AG09309 (cell line): ENCODE measurements around the gene FLNC.

ENCODE experiments used
- DNase-seq: peaks from one replicate; pipeline ENCODE4 v3.0.0-alpha.2; 2010; ENCODE audit warnings: low read depth
- H3K4me3 ChIP-seq: 2 replicates; pipeline ENCODE4 v1.5.1; 2011; ENCODE audit warnings: mild to moderate bottlenecking, low read depth, low read length, moderate library complexity; ENCODE audit not compliant: control insufficient read depth
- TF ChIP-seq, protein P1 (sequence below): IDR thresholded peaks from 2 replicates; pipeline ENCODE4 v1.5.1; 2011; ENCODE audit warnings: mild to moderate bottlenecking, low read depth, low read length, inconsistent platforms; ENCODE audit not compliant: insufficient read depth, control insufficient read depth; ENCODE audit errors: missing control alignments

The FLNC gene

DNA sequence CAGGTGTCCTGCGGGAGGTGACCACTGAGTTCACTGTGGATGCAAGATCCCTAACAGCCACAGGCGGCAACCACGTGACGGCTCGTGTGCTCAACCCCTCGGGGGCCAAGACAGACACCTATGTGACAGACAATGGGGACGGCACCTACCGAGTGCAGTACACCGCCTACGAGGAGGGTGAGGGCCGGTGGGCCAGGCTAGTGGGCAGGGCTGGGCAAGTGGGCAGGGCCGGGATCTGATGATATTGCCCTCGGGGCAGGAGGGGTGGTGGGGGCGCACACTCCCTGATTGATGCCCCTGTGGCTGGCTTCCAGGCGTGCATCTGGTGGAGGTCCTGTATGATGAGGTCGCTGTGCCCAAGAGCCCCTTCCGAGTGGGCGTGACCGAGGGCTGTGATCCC lies 15.8 kb downstream of the FLNC start:
- no peak for DNase-seq
- TF ChIP-seq, protein P1, sequence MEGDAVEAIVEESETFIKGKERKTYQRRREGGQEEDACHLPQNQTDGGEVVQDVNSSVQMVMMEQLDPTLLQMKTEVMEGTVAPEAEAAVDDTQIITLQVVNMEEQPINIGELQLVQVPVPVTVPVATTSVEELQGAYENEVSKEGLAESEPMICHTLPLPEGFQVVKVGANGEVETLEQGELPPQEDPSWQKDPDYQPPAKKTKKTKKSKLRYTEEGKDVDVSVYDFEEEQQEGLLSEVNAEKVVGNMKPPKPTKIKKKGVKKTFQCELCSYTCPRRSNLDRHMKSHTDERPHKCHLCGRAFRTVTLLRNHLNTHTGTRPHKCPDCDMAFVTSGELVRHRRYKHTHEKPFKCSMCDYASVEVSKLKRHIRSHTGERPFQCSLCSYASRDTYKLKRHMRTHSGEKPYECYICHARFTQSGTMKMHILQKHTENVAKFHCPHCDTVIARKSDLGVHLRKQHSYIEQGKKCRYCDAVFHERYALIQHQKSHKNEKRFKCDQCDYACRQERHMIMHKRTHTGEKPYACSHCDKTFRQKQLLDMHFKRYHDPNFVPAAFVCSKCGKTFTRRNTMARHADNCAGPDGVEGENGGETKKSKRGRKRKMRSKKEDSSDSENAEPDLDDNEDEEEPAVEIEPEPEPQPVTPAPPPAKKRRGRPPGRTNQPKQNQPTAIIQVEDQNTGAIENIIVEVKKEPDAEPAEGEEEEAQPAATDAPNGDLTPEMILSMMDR, result no peak
- H3K4me3 ChIP-seq, result no peak overlapping the region

DNA sequence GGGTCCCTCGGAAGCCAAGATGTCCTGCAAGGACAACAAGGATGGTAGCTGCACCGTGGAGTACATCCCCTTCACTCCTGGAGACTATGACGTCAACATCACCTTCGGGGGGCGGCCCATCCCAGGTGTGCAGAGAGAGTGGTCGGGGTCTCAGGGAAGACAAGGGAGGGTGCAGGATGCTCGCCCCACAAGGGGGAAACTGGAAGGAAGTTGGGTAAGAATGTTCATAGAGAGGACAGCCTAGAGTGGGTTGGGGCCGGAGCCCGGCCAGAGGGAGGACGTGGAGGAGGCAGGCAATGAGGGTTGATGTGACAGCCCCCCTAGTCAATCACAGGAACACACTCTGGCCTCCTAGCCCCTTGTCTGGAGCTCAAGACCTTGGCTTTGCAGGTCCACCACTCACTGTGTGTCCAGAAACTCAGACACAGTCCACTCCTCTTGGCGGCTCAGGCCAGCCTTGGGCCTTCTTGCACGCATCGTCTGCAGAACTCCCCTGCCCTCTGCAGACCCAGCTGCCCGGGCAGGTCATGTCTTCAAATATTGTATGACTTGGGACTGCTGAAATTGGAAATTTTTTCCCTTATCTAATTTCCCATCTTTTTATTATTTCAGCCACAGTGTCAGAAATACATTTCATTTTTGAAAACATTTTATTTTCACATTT lies 16.7 kb downstream of the FLNC start:
- TF ChIP-seq, protein P1, result no peak

DNA sequence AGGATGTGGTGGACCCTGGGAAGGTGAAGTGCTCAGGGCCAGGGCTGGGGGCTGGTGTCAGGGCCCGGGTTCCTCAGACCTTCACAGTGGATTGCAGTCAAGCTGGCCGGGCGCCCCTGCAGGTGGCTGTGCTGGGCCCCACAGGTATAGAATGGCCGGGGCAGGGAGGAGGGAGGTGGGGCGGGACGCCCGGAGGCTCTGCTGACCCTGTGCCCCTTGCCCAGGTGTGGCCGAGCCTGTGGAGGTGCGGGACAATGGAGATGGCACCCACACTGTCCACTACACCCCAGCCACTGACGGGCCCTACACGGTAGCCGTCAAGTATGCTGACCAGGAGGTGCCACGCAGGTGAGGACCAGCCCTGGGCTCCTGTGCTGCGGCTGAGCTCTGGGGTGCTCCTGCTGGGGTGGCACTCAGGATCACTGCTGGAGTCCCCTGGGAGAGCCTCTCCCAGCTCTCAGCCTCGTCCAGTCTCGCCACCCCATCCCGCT lies 17.6 kb downstream of the FLNC start:
- DNase-seq, result no peak
- no peak overlapping the region for H3K4me3 ChIP-seq
- TF ChIP-seq, protein P1, result no peak

More for the DNA sequence above, 16.7 kb downstream of the FLNC start:
- no peak overlapping the region for H3K4me3 ChIP-seq
- no peak for DNase-seq

DNA sequence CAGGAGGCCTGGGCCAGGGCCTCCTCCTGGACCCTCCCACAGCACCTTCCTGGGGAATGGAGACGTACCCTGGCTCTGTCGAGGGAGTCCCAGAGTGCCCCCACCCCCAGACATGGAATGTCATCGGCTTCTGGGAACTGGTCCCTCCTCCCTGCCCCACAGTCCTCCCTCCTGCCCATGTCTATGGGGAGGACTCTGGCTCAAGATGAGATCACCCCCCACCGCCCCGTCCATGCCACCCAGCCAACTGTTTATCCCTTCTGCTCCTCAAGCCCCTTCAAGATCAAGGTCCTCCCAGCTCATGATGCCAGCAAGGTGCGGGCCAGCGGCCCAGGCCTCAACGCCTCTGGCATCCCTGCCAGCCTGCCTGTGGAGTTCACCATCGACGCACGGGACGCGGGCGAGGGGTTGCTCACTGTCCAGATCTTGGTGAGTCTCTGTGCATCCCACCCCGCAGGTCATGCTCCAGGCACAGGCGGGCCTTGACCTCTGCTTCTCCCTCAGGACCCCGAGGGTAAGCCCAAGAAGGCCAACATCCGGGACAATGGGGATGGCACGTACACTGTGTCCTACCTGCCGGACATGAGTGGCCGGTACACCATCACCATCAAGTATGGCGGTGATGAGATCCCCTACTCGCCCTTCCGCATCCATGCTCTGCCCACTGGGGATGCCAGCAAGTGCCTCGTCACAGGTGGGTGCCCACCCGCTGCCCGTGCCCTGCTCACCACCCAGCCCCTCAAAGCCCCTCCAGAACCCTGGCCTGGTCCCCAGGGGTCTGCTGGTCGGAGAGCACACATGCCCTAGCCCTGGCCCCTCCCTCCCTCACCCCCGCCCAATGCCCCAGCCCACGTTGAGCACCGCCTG lies 18.3 kb downstream of the FLNC start:
- TF ChIP-seq, protein P1, result no peak
- H3K4me3 ChIP-seq, result no peak overlapping the region
- no peak for DNase-seq

DNA sequence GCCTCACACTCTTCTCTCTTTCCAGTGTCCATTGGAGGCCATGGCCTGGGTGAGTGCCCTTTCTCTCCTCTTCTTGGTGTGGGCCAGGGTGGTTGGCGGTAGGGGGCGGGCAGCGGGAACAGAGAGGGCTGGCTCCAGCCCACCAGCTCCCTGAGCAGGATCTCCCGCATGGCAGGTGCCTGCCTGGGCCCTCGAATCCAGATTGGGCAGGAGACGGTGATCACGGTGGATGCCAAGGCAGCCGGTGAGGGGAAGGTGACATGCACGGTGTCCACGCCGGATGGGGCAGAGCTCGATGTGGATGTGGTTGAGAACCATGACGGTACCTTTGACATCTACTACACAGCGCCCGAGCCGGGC lies 18.9 kb downstream of the FLNC start:
- TF ChIP-seq, protein P1, result no peak
- no peak overlapping the region for H3K4me3 ChIP-seq
- DNase-seq, result no peak

DNA sequence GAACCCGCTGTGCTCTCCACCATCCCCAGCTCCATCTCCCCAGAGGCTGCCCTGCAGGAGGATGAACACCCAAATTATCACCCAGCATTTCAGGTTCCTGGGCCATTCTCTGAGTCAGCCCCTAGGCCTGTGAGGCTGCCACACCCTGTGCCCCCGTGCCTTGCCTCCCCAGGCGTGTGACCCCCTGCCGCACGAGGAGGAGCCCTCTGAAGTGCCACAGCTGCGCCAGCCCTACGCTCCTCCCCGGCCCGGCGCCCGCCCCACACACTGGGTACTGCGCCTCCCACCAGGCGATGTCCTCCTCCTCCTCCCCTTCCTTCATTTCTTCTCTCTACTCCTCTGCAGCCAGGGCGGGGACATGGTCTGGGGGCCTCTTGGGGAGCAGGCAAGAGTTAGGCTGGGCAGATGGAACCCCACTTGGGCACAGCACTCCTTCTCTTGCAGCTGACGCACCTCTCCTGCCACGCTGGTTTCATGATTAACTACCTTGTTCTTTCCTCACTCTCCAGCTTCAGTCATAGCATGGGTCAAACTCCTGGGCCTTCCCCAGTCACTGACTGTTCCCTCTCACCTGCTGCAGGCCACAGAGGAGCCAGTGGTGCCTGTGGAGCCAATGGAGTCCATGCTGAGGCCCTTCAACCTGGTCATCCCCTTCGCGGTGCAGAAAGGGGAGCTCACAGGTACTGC lies 19.7 kb downstream of the FLNC start:
- no peak overlapping the region for H3K4me3 ChIP-seq
- no peak for DNase-seq
- TF ChIP-seq, protein P1, result no peak
